ENCODE results near the gene REXO4. TPM values are rescaled to one million over a fixed set of nuclear protein-coding genes. Genes with fewer than 3 reads are reported as not detected.

Gene REXO4
- total RNA-seq: 21.1 and 23.7 TPM in 2 replicates

GRCh38 chr9:133417541-133418461 lies at the start of gene REXO4:
REXO4 (minus strand) TSS chr9:133418010; CDS start chr9:133417844, 166 bp downstream.

GRCh38 chr9:133459476-133460404 lies 41.9 kb upstream of the REXO4 start, which contains the start of gene CACFD1:
CACFD1 (plus strand) TSS chr9:133459978; CDS start chr9:133460067, 89 bp downstream.

GRCh38 chr9:133421615-133422542 lies 4.1 kb upstream of the REXO4 start, which contains the start of gene ADAMTS13:
ADAMTS13 (plus strand) TSS chr9:133422367; CDS start chr9:133422444, 77 bp downstream.

GRCh38 chr9:133375724-133376654 lies 41.8 kb downstream of the REXO4 start, which contains the start of the genes STKLD1 and SURF4:
STKLD1 (plus strand) TSS chr9:133376366; CDS start chr9:133376474, 108 bp downstream.
SURF4 (minus strand) TSS chr9:133376060; CDS start chr9:133375969, 91 bp downstream.

GRCh38 chr9:133356391-133357091 lies 61.3 kb downstream of the REXO4 start, which contains the start of the genes SURF1 and SURF2:
SURF1 (minus strand) TSS chr9:133356487; CDS start chr9:133356453, 34 bp downstream.
SURF2 (plus strand) TSS chr9:133356550; CDS start chr9:133356593, 43 bp downstream.

Other genes with a start within 250 kb of the REXO4 start
- gene OBP2B, start 208.8 kb downstream of the REXO4 start, total RNA-seq: not detected in 2 replicates
- not detected in 2 replicates for gene ABO, start 142.8 kb downstream of the REXO4 start, total RNA-seq
- gene SURF6, start 81.8 kb downstream of the REXO4 start, total RNA-seq: 13.1 and 13.5 TPM in 2 replicates
- gene MED22, start 69.9 kb downstream of the REXO4 start, total RNA-seq: 18.1 and 19.2 TPM in 2 replicates
- 2,602 and 2,758 TPM in 2 replicates for gene RPL7A, start 69.8 kb downstream of the REXO4 start, total RNA-seq
- 33.4 and 35.7 TPM in 2 replicates for gene SURF1, start 61.5 kb downstream of the REXO4 start, total RNA-seq
- 11.5 and 17.1 TPM in 2 replicates for gene SURF2, start 61.5 kb downstream of the REXO4 start, total RNA-seq
- gene SURF4, start 42.0 kb downstream of the REXO4 start, total RNA-seq: 200 and 222 TPM in 2 replicates
- 0.49 TPM in 1 of 2 replicates, not detected in the other for gene STKLD1, start 41.6 kb downstream of the REXO4 start, total RNA-seq
- 0.20 and 0.59 TPM in 2 replicates for gene ADAMTS13, start 4.4 kb upstream of the REXO4 start, total RNA-seq
- 2.2 and 5.0 TPM in 2 replicates for gene CACFD1, start 42.0 kb upstream of the REXO4 start, total RNA-seq
- gene SLC2A6, start 61.1 kb upstream of the REXO4 start, total RNA-seq: 57.0 and 62.3 TPM in 2 replicates
- gene MYMK, start 106.9 kb upstream of the REXO4 start, total RNA-seq: not detected in 2 replicates
- gene ADAMTSL2, start 116.7 kb upstream of the REXO4 start, total RNA-seq: not detected in 2 replicates
- gene FAM163B, start 191.4 kb upstream of the REXO4 start, total RNA-seq: not detected in 2 replicates
- not detected in 2 replicates for gene DBH, start 218.4 kb upstream of the REXO4 start, total RNA-seq